ENCODE measurements around the gene PCDH9. TPM values are rescaled to one million over a fixed set of nuclear protein-coding genes. Genes with fewer than 3 reads are reported as not detected.

Gene PCDH9
- total RNA-seq, 1 donor from 2014 or later: 1.7 TPM

DNA sequence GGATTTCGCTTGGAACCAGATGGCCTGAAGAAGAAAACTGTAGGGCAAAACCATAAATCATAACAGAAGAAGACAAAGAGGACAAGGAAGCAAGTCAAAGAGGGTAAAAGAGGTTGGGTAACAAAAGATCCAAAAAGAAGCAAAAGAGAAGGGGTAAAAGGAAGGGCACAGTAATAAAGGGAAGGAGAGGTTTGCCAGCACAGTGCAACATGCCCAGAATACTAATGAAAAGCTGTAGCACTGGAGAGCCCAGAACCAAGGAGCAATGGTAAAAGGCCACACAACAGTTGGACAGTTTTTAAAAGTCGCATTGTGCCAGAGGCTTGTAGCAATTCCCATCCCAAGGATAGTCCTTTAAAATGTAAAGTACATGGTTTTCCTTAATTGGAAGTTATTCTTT, 506.6 kb downstream of the PCDH9 start:
- Mint-ChIP-seq H3K36me3 (ENCODE audit: insufficient read depth) (no peaks in the 10 kb centered on the region), H3K27me3 (no peaks in the 10 kb centered on the region), H3K27ac (no peak overlapping the region), H3K4me3 (ENCODE audit: low read depth) (no peak overlapping the region), H3K9me3 (ENCODE audit: low read depth) (peaks cover 4% of the 10 kb centered on the region), H3K4me1 (ENCODE audit: low read depth) (no peaks in the 10 kb centered on the region)
- no peak for DNase-seq (ENCODE audit: low spot score, unreplicated experiment)
- TF ChIP-seq CTCF (IDR thresholded peaks at IDR 0.05; ENCODE audit: unreplicated experiment): no peak

GRCh38 chr13:66716538-66716937, 513.6 kb downstream of the PCDH9 start:
- H3K4me1 Mint-ChIP-seq (ENCODE audit: low read depth): peaks cover 7% of the 10 kb centered on the region
- H3K9me3 Mint-ChIP-seq (ENCODE audit: low read depth): no peaks in the 10 kb centered on the region
- H3K27me3 Mint-ChIP-seq: no peaks in the 10 kb centered on the region
- DNase-seq (ENCODE audit: low spot score, unreplicated experiment): no peak
- H3K27ac Mint-ChIP-seq: no peak overlapping the region
- no peak overlapping the region for H3K4me3 Mint-ChIP-seq (ENCODE audit: low read depth)
- no peaks in the 10 kb centered on the region for H3K36me3 Mint-ChIP-seq (ENCODE audit: insufficient read depth)
- no peak for TF ChIP-seq CTCF (IDR thresholded peaks at IDR 0.05; ENCODE audit: unreplicated experiment)

GRCh38 chr13:66714795-66715194, 515.3 kb downstream of the PCDH9 start:
- Mint-ChIP-seq H3K4me3 (ENCODE audit: low read depth) (no peak overlapping the region), H3K9me3 (ENCODE audit: low read depth) (no peaks in the 10 kb centered on the region), H3K27me3 (no peaks in the 10 kb centered on the region), H3K4me1 (ENCODE audit: low read depth) (peaks cover 7% of the 10 kb centered on the region), H3K36me3 (ENCODE audit: insufficient read depth) (no peaks in the 10 kb centered on the region), H3K27ac (no peak overlapping the region)
- DNase-seq (ENCODE audit: low spot score, unreplicated experiment): no peak
- peak; percentile 20 for TF ChIP-seq CTCF (IDR thresholded peaks at IDR 0.05; ENCODE audit: unreplicated experiment)

DNA sequence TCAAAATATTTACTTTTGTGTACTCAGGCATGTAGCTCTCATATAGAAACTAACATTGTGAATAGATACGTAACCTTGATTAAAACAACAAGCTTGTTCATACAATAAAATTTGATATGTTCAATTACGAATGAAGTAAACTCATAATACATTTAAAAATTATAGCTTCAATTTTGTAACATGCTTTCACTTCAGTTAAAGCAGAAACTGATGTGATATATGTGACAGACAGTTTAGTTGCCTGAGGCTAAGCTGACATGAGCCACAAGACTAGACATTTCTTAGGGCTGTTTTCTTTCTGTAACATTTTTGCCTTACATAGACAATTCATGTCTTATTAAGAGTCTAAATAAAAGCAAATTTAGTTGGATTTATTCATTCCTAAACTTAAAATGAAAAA, 526.0 kb downstream of the PCDH9 start:
- Mint-ChIP-seq H3K4me3 (ENCODE audit: low read depth) (no peak overlapping the region), H3K27me3 (no peaks in the 10 kb centered on the region), H3K9me3 (ENCODE audit: low read depth) (no peaks in the 10 kb centered on the region), H3K4me1 (ENCODE audit: low read depth) (peaks cover 4% of the 10 kb centered on the region), H3K36me3 (ENCODE audit: insufficient read depth) (no peaks in the 10 kb centered on the region), H3K27ac (no peak overlapping the region)
- no peak for DNase-seq (ENCODE audit: low spot score, unreplicated experiment)
- TF ChIP-seq CTCF (IDR thresholded peaks at IDR 0.05; ENCODE audit: unreplicated experiment): no peak

GRCh38 chr13:66703597-66703996, 526.5 kb downstream of the PCDH9 start:
- Mint-ChIP-seq H3K9me3 (ENCODE audit: low read depth) (no peaks in the 10 kb centered on the region), H3K4me1 (ENCODE audit: low read depth) (peaks cover 4% of the 10 kb centered on the region), H3K27me3 (no peaks in the 10 kb centered on the region), H3K27ac (no peak overlapping the region), H3K36me3 (ENCODE audit: insufficient read depth) (no peaks in the 10 kb centered on the region), H3K4me3 (ENCODE audit: low read depth) (no peak overlapping the region)
- no peak for TF ChIP-seq CTCF (IDR thresholded peaks at IDR 0.05; ENCODE audit: unreplicated experiment)
- DNase-seq (ENCODE audit: low spot score, unreplicated experiment): no peak
